Neuron (in vitro differentiated cells): ENCODE measurements around the gene KLHL25.
A peak's percentile ranks its signal among the peaks of the same experiment; 100 is the strongest.
"Not testable (repeated sequence)": the region's sequence is repeated elsewhere in the genome, so short reads cannot be mapped to it uniquely, and the experiment has no call there.

ENCODE experiments used
- H2AFZ ChIP-seq: one replicate; pipeline ENCODE4 v1.6.1; 2013; ENCODE audit warnings: low read depth, mild to moderate bottlenecking, inconsistent platforms, low read length, moderate library complexity
- H3K27me3 ChIP-seq: one replicate; pipeline ENCODE4 v1.6.1; 2013; ENCODE audit warnings: low read length; ENCODE audit not compliant: insufficient read depth
- H3K36me3 ChIP-seq: one replicate; pipeline ENCODE4 v1.6.1; 2013; ENCODE audit warnings: low read length; ENCODE audit not compliant: insufficient read depth
- H3K4me1 ChIP-seq: one replicate; pipeline ENCODE4 v1.6.1; 2013; ENCODE audit warnings: low read length; ENCODE audit not compliant: insufficient read depth
- H3K4me3 ChIP-seq: 2 replicates; pipeline ENCODE4 v1.5.1; 2013; ENCODE audit warnings: mild to moderate bottlenecking, low read length, moderate library complexity
- H3K9me3 ChIP-seq: one replicate; pipeline ENCODE4 v1.6.1; 2013; ENCODE audit warnings: low read length

Gene KLHL25

DNA sequence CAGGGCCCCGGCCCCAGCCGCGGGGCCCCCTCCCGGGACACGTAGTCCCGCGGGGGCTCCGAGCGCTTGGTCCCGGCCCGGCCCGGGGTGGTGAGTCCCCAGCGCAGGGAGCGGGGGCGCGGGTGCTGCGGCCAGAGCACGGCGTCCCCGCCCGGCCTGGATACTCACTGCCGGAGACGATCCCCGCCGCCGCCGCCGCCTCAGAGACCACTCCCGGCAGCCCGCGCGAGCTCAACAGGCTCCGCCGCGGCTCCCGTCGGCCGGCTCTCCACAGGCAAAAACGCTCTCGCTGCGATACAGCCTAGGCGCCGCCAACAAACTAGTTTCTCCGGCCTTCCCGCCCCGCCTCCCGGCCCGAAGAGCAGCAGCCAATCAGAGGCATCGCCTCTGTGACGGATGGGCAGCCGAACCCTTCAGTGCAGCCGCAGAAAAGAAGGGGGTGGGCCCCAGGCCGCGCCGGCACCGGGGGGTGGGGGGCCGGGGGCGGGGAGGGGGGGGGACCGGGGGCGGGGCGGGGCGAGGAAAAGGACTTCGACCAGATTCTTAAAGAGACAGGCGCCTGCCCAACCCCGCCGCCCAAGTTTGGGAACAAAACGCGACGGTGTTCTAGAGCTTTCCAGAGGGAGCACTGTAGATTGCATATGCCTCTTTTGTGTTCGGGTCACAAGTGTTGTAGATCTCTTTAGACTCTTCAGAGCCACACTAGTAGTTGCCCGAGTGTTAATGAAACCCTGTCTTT, at the start of gene KLHL25:
KLHL25 (minus strand) TSS at position 328 of the 739 bp plus-strand sequence. CDS start 25,115 bp downstream, outside the sequence.
- Histone ChIP-seq H3K27me3 (no peaks in the 10 kb centered on the region), H3K4me1 (peaks cover 22% of the 10 kb centered on the region), H2AFZ (peak within 1 kb of the TSS; percentile 29), H3K9me3 (no peaks in the 10 kb centered on the region), H3K4me3 (peak within 1 kb of the TSS; percentile 95), H3K36me3 (no peaks in the 10 kb centered on the region)

DNA sequence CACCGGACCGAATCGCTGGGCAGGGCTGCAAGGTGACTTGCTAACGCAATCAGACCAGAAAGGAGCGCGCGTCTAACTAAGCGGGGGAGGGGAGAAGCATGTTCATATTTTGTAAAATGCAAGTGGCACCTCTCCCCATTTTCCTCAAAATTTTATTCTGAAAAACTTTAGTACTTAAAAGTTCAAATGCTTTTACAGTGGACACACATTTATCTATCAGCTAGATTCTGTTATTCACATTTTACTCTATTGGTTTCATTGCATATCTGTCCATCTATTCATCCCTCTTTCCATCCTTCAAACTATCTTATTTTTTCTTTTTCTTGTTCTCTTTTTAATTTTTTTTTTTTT, 46.1 kb upstream of the KLHL25 start:
- Histone ChIP-seq H3K4me3 (no peak overlapping the region), H3K36me3 (no peaks in the 10 kb centered on the region), H3K9me3 (no peaks in the 10 kb centered on the region), H2AFZ (peak overlapping the region; percentile 28), H3K27me3 (peaks cover 4% of the 10 kb centered on the region), H3K4me1 (peaks cover 9% of the 10 kb centered on the region)

- peaks cover 1% of the 10 kb centered on the region for H3K27me3 ChIP-seq
- H2AFZ ChIP-seq, result peak overlapping the region; percentile 28
- peaks cover 9% of the 10 kb centered on the region for H3K4me1 ChIP-seq
- no peaks in the 10 kb centered on the region for H3K36me3 ChIP-seq
- peak overlapping the region; percentile 37 for H3K4me3 ChIP-seq
- H3K9me3 ChIP-seq, result no peaks in the 10 kb centered on the region
Observed at GRCh38 chr15:85840079-85840801, 45.5 kb upstream of the KLHL25 start.

DNA sequence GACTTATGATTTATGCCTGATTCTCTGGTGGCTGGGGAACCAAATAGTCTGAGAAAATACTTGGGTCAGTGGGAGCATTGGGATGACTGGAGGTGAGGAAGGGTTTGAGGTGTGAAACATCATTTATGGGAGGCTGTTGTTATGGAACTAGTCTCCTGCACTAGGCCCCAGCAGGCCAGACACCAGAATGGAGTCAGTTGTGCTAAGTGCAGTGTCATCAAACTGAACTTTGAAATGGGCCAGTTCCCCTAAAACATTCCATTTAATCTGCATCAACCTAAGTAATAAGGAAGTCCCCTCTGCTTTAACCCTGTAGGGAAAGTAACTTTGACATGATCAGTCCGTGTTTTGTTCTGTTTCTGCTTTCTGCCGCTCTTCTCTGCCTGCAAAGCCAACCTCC, 44.9 kb upstream of the KLHL25 start:
- Histone ChIP-seq H3K4me3 (no peak overlapping the region), H2AFZ (no peak overlapping the region), H3K36me3 (no peaks in the 10 kb centered on the region), H3K27me3 (no peaks in the 10 kb centered on the region), H3K4me1 (peaks cover 9% of the 10 kb centered on the region), H3K9me3 (no peaks in the 10 kb centered on the region)

DNA sequence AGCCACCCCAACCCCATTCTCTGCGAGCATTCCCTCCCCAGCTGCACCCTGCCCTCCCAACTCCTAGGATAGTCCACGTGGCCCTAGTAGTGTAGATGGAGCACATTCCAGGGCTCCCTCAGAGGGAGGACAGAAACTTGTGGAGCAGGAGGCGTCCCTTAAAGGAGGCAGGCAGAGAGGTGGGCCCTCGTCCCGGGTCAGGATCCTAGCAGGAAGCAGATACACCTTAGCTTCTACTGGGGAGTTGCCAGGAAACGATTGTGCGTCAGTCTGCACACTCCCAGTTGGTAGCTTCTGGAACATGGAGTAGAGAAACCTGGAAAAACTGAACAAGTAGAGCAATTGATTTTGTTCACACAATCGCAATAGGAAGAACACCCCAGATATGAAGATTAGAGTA, 43.9 kb upstream of the KLHL25 start:
- Histone ChIP-seq H3K9me3 (no peaks in the 10 kb centered on the region), H3K4me3 (no peak overlapping the region), H3K4me1 (peaks cover 9% of the 10 kb centered on the region), H2AFZ (no peak overlapping the region), H3K27me3 (no peaks in the 10 kb centered on the region), H3K36me3 (no peaks in the 10 kb centered on the region)

DNA sequence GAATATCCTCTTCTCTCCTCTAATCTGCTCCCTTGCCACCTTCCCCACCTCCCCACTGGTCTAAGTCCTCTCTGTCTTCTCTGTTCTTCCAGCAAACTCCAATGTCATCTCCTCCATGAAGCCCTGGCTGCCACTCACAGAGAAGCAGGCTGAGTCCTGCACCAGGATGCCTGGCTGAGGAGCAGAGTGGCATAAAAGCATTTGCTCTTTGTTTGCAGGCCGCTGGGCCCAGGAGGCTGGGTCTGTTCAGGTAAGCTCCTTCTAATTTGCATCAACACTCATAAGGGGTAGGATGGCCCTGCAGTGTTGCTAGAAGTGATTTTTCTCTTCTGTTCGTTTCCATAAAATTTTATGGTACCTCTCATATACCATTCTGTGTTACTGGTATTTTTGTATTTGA, 43.2 kb upstream of the KLHL25 start:
- Histone ChIP-seq H3K4me3 (no peak overlapping the region), H2AFZ (no peak overlapping the region), H3K27me3 (no peaks in the 10 kb centered on the region), H3K36me3 (no peaks in the 10 kb centered on the region), H3K4me1 (peaks cover 9% of the 10 kb centered on the region), H3K9me3 (no peaks in the 10 kb centered on the region)

- H3K36me3 ChIP-seq, result no peaks in the 10 kb centered on the region
- H2AFZ ChIP-seq, result no peak overlapping the region
- no peaks in the 10 kb centered on the region for H3K9me3 ChIP-seq
- H3K4me3 ChIP-seq, result no peak overlapping the region
- no peaks in the 10 kb centered on the region for H3K27me3 ChIP-seq
- H3K4me1 ChIP-seq, result peaks cover 9% of the 10 kb centered on the region
Observed at GRCh38 chr15:85837011-85837433, 42.3 kb upstream of the KLHL25 start.

GRCh38 chr15:85834651-85835050, 39.9 kb upstream of the KLHL25 start:
- Histone ChIP-seq H2AFZ (no peak overlapping the region), H3K9me3 (no peaks in the 10 kb centered on the region), H3K4me3 (no peak overlapping the region), H3K27me3 (no peaks in the 10 kb centered on the region), H3K36me3 (no peaks in the 10 kb centered on the region), H3K4me1 (peaks cover 7% of the 10 kb centered on the region)

- Histone ChIP-seq H3K27me3 (no peaks in the 10 kb centered on the region), H3K4me3 (no peak overlapping the region), H3K36me3 (no peaks in the 10 kb centered on the region), H3K9me3 (no peaks in the 10 kb centered on the region), H2AFZ (no peak overlapping the region), H3K4me1 (peaks cover 12% of the 10 kb centered on the region)
Observed at GRCh38 chr15:85832394-85832793, 37.7 kb upstream of the KLHL25 start.

DNA sequence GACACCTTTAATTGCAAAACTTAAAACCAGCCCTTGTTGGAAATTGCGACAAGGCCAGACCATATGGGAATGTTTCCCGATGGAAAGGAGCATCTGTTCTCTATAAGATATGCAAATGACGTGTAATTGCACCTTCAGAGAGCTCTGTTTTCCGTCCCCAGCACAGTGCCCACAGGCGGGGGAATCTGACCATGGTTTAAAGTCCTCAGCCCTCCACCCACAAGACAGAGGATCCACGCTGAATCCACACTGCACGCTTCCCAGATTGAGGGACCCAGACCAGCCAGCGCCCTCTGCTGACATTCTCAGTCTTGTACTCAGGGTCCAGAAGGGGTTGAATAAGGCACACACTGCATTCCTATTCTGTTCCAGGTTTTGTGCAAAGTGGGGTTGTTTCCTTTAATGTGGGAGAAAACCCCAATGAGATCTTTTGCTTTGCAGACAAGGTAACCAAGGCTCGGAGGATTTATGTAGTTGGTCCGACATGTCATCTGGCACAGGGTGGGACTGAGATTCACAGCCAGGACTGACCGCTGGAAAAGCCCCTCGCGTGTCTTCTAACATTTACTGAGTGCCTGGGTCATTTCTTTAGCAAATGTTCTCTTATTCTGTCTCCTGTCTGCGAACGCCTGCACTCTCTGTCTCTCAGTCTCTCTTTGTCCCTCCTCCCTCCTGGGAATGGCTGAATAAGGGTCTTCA, 36.8 kb upstream of the KLHL25 start:
- no peak overlapping the region for H2AFZ ChIP-seq

GRCh38 chr15:85829754-85830153, 35.0 kb upstream of the KLHL25 start:
- H3K4me1 ChIP-seq, result peaks cover 12% of the 10 kb centered on the region
- H3K9me3 ChIP-seq, H3K36me3 ChIP-seq, H3K4me3 ChIP-seq, H3K27me3 ChIP-seq, H2AFZ ChIP-seq: not testable (repeated sequence)

More for the DNA sequence above, 36.8 kb upstream of the KLHL25 start:
- Histone ChIP-seq H3K4me3 (no peak overlapping the region), H3K4me1 (peaks cover 12% of the 10 kb centered on the region), H3K36me3 (no peaks in the 10 kb centered on the region), H3K27me3 (no peaks in the 10 kb centered on the region), H3K9me3 (no peaks in the 10 kb centered on the region)

- Histone ChIP-seq H3K27me3 (no peaks in the 10 kb centered on the region), H3K4me3 (no peak overlapping the region), H3K36me3 (no peaks in the 10 kb centered on the region), H3K4me1 (peaks cover 12% of the 10 kb centered on the region), H2AFZ (no peak overlapping the region), H3K9me3 (no peaks in the 10 kb centered on the region)
Observed at GRCh38 chr15:85828874-85829273, 34.1 kb upstream of the KLHL25 start.

- no peaks in the 10 kb centered on the region for H3K9me3 ChIP-seq
- peaks cover 12% of the 10 kb centered on the region for H3K4me1 ChIP-seq
- no peaks in the 10 kb centered on the region for H3K36me3 ChIP-seq
- H2AFZ ChIP-seq, result no peak overlapping the region
- no peak overlapping the region for H3K4me3 ChIP-seq
- H3K27me3 ChIP-seq, result no peaks in the 10 kb centered on the region
Observed at GRCh38 chr15:85828126-85828525, 33.4 kb upstream of the KLHL25 start.
